Liver (tissue), 9 donors: Measurements from ENCODE around the gene ATP2B1. TPM values are rescaled to one million over a fixed set of nuclear protein-coding genes. Genes with fewer than 3 reads are reported as not detected.

Experiments used
- DNase-seq: peaks from one replicate; pipeline ENCODE4 v3.0.0-alpha.2; 2017; ENCODE audit warnings: low spot score
- H3K27ac ChIP-seq, 2 donors: one replicate each; pipeline ENCODE4 v1.7.0; 2013; ENCODE audit warnings: inconsistent platforms in 2 of 2, low read length in 2 of 2, control low read depth in 1 of 2, low read depth in 1 of 2, mild to moderate bottlenecking in 1 of 2
- H3K27me3 ChIP-seq, 4 donors: one replicate each; pipeline versions ENCODE4 v1.6.1 to v1.7.0; 2013; ENCODE audit warnings: low read length in 3 of 4, inconsistent platforms in 1 of 4, mild to moderate bottlenecking in 1 of 4, moderate library complexity in 1 of 4; ENCODE audit not compliant: control insufficient read depth in 4 of 4, insufficient read depth in 4 of 4
- H3K36me3 ChIP-seq, 4 donors: one replicate each; pipeline versions ENCODE4 v1.6.1 to v1.7.0; 2013; ENCODE audit warnings: low read length in 3 of 4, mild to moderate bottlenecking in 3 of 4, low read depth in 1 of 4, moderate library complexity in 1 of 4; ENCODE audit not compliant: control insufficient read depth in 4 of 4, insufficient read depth in 3 of 4
- H3K4me1 ChIP-seq, 4 donors: one replicate each; pipeline versions ENCODE4 v1.6.1 to v1.7.0; 2013; ENCODE audit warnings: low read length in 3 of 4, mild to moderate bottlenecking in 3 of 4, moderate library complexity in 1 of 4; ENCODE audit not compliant: control insufficient read depth in 4 of 4, insufficient read depth in 4 of 4
- H3K4me3 ChIP-seq, 3 donors: one replicate each; pipeline versions ENCODE4 v1.6.1 to v1.7.0; 2013; ENCODE audit warnings: low read length in 3 of 3, control low read depth in 1 of 3, low read depth in 1 of 3, mild to moderate bottlenecking in 1 of 3
- H3K9ac ChIP-seq, 2 donors: one replicate each; pipeline ENCODE4 v1.7.0; 2013; ENCODE audit warnings: low read length in 2 of 2, mild to moderate bottlenecking in 2 of 2, moderate library complexity in 2 of 2, control low read depth in 1 of 2, low read depth in 1 of 2
- H3K9me3 ChIP-seq, 4 donors: one replicate each; pipeline versions ENCODE4 v1.6.1 to v1.7.0; 2013; ENCODE audit warnings: low read length in 3 of 4; ENCODE audit not compliant: control insufficient read depth in 4 of 4
- CTCF ChIP-seq: fragments of 150-350 bp; IDR thresholded peaks from 2 replicates; pipeline ENCODE4 v1.5.1; 2017; ENCODE audit warnings: improper control_type of control experiment, low read depth, low read length; ENCODE audit not compliant: missing input control
- FOXA1 ChIP-seq: IDR thresholded peaks from 2 replicates; pipeline ENCODE4 v1.6.1; 2016; ENCODE audit warnings: antibody characterized with exemption
- FOXA2 ChIP-seq: IDR thresholded peaks from 2 replicates; pipeline ENCODE4 v1.6.1; 2016; ENCODE audit warnings: antibody characterized with exemption
- GABPA ChIP-seq, 2 donors: IDR thresholded peaks in 1 of 2; conservative IDR thresholded peaks in 1 of 2; 2 replicates each; pipeline ENCODE4 v1.6.1; 2016; ENCODE audit warnings: antibody characterized with exemption in 2 of 2, mild to moderate bottlenecking in 1 of 2, moderate library complexity in 1 of 2
- JUND ChIP-seq, 2 donors: IDR thresholded peaks; 2 replicates each; pipeline ENCODE4 v1.6.1; 2016; ENCODE audit warnings: antibody characterized with exemption in 2 of 2
- NR2F2 ChIP-seq: IDR thresholded peaks from 2 replicates; pipeline ENCODE4 v1.6.1; 2016; ENCODE audit warnings: antibody characterized with exemption
- RAD21 ChIP-seq, 2 donors: IDR thresholded peaks; 2 replicates each; pipeline ENCODE4 v1.6.1; 2016; ENCODE audit warnings: antibody characterized with exemption in 2 of 2, mild to moderate bottlenecking in 2 of 2
- RXRA ChIP-seq, 2 donors: IDR thresholded peaks; 2 replicates each; pipeline ENCODE4 v1.6.1; 2017 to 2018; ENCODE audit warnings: antibody characterized with exemption in 2 of 2, mild to moderate bottlenecking in 1 of 2
- TAF1 ChIP-seq: conservative IDR thresholded peaks from 2 replicates; pipeline ENCODE4 v1.6.1; 2016; ENCODE audit warnings: antibody characterized with exemption, mild to moderate bottlenecking
- YY1 ChIP-seq: IDR thresholded peaks from 2 replicates; pipeline ENCODE4 v1.6.1; 2016; ENCODE audit warnings: antibody characterized with exemption, mild to moderate bottlenecking
- WGBS: extraction: QIAGEN DNeasy Blood & Tissue Kit; methylation state at CpG from one replicate; pipeline ENCODE4 v1.1.7; 2013; 5-methylcytosine and 5-hydroxymethylcytosine counted together
- polyA plus RNA-seq, 2 donors: library from polyadenylated mRNA; stranded (reverse) in 1 of 2; unstranded in 1 of 2; fragments of 200-250 nt in 1 of 2; fragments of >200 nt in 1 of 2; fragmentation: Nextera tagmentation in 1 of 2; extraction: Ambion mirVana in 1 of 2; gene quantifications; one replicate each; pipeline versions ENCODE4 v1.2.1 to v1.2.3, GENCODE V29; 2013 to 2015
- total RNA-seq, 2 donors: library from RNA; depleted of rRNA; stranded (reverse); fragments of >200 nt; gene quantifications; one replicate each; pipeline ENCODE4 v1.2.3, GENCODE V29; 2014
- TF ChIP-seq, protein P1 (sequence below): IDR thresholded peaks from 2 replicates; pipeline ENCODE4 v1.6.1; 2016; ENCODE audit warnings: antibody characterized with exemption
- TF ChIP-seq, protein P2 (sequence below): IDR thresholded peaks from 2 replicates; pipeline ENCODE4 v1.6.1; 2016; ENCODE audit warnings: antibody characterized with exemption
- donor health status: healthy.
- donor health status: healthy.
- donor health status: healthy.
- donor health status: healthy.
- donor health status: healthy.

The ATP2B1 gene
- total and polyA plus RNA-seq, 4 donors, result 7.3 to 41.1 (median 22.8) TPM

DNA sequence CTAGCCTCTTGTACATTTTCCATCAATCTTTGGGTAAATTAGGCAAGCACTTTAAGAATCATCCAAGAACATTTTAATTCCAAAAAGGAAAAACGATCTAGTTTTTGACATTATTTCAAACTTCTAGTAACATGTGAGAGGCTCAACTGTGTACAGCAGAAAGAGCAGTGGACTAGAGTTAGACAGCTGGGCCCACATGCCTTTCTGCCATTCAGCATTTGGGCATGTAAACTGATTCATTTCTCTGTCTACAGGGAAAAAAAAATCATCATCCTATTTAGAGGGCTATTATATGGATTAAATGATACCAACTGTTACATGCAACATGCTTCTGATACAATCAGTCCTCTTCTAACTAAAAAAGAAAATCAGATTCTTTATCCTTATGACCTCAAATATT, 17.7 kb downstream of the ATP2B1 start:
- Histone ChIP-seq H3K4me1 (peaks cover 0 to 3% (median 0%) of the 10 kb centered on the region in 4 donors), H3K9me3 (no peaks in the 10 kb centered on the region), H3K27ac (no peak overlapping the region), H3K36me3 (no peaks in the 10 kb centered on the region), H3K9ac (no peak overlapping the region), H3K27me3 (no peaks in the 10 kb centered on the region), H3K4me3 (no peak overlapping the region)
- no peak for DNase-seq
- TF ChIP-seq FOXA2, result no peak
- TF ChIP-seq NR2F2, result no peak
- TF ChIP-seq JUND (IDR thresholded peaks at IDR 0.05), result no peak
- no peak for TF ChIP-seq YY1
- TF ChIP-seq CTCF, result no peak
- 75% methylated on average over 1 of the region's 1 CpG for WGBS

GRCh38 chr12:89689306-89689705, 19.3 kb downstream of the ATP2B1 start:
- no peaks in the 10 kb centered on the region for H3K9me3 ChIP-seq
- no peak for DNase-seq
- WGBS, result 95% methylated on average over 3 of the region's 3 CpGs
- no peak overlapping the region for H3K4me3 ChIP-seq
- no peaks in the 10 kb centered on the region for H3K36me3 ChIP-seq
- H3K27me3 ChIP-seq, result no peaks in the 10 kb centered on the region
- peaks cover 0 to 3% (median 0%) of the 10 kb centered on the region in 4 donors for H3K4me1 ChIP-seq
- H3K27ac ChIP-seq, result no peak overlapping the region
- no peak overlapping the region for H3K9ac ChIP-seq
- TF ChIP-seq TAF1 (no peak), GABPA (IDR thresholded peaks at IDR 0.05 in 1 of 2, conservative IDR thresholded peaks at IDR 0.05 in 1 of 2) (no peak), RXRA (IDR thresholded peaks at IDR 0.05) (no peak), JUND (IDR thresholded peaks at IDR 0.05) (no peak)
- TF ChIP-seq, protein P1, sequence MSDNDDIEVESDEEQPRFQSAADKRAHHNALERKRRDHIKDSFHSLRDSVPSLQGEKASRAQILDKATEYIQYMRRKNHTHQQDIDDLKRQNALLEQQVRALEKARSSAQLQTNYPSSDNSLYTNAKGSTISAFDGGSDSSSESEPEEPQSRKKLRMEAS, result no peak
- TF ChIP-seq, protein P2, sequence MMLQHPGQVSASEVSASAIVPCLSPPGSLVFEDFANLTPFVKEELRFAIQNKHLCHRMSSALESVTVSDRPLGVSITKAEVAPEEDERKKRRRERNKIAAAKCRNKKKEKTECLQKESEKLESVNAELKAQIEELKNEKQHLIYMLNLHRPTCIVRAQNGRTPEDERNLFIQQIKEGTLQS, result no peak

GRCh38 chr12:89686311-89686710, 22.3 kb downstream of the ATP2B1 start:
- 94% methylated on average over 2 of the region's 2 CpGs for WGBS
- Histone ChIP-seq H3K27me3 (no peaks in the 10 kb centered on the region), H3K4me3 (no peak overlapping the region), H3K9me3 (peaks cover 0 to 5% (median 0%) of the 10 kb centered on the region in 4 donors), H3K9ac (no peak overlapping the region), H3K27ac (no peak overlapping the region), H3K4me1 (peaks cover 0 to 3% (median 0%) of the 10 kb centered on the region in 4 donors), H3K36me3 (no peaks in the 10 kb centered on the region)
- no peak for DNase-seq
- TF ChIP-seq GABPA (IDR thresholded peaks at IDR 0.05 in 1 of 2, conservative IDR thresholded peaks at IDR 0.05 in 1 of 2) (no peak), CTCF (no peak), RAD21 (IDR thresholded peaks at IDR 0.05) (no peak), TAF1 (no peak), RXRA (IDR thresholded peaks at IDR 0.05) (no peak), NR2F2 (no peak), FOXA1 (no peak)
- TF ChIP-seq, protein P2, result no peak
